Choroid plexus epithelial cell (primary cell): ENCODE results near the gene CAPSL.
"Not testable (repeated sequence)": the region's sequence is repeated elsewhere in the genome, so short reads cannot be mapped to it uniquely, and the experiment has no call there.

Experiments
- DNase-seq: peaks from one replicate; pipeline ENCODE4 v3.0.0-alpha.2; 2010; ENCODE audit warnings: low read depth
- H3K4me3 ChIP-seq: 2 replicates; pipeline ENCODE4 v1.5.1; 2011; ENCODE audit warnings: low read depth, mild to moderate bottlenecking, control low read depth, low read length, moderate library complexity
- CTCF ChIP-seq: conservative IDR thresholded peaks from 2 replicates; pipeline ENCODE4 v1.5.1; 2011; ENCODE audit warnings: low read depth, mild to moderate bottlenecking, control low read depth, inconsistent platforms, low read length, moderate library complexity

The CAPSL gene

GRCh38 chr5:35862126-35862525 is 76.3 kb downstream of the CAPSL start:
- no peak overlapping the region for H3K4me3 ChIP-seq
- TF ChIP-seq CTCF, result no peak
- no peak for DNase-seq

- no peak overlapping the region for H3K4me3 ChIP-seq
- TF ChIP-seq CTCF, result no peak
- no peak for DNase-seq
These were observed 76.7 kb downstream of the CAPSL start for GRCh38 chr5:35861718-35862117.

- TF ChIP-seq CTCF, result no peak
- H3K4me3 ChIP-seq, result no peak overlapping the region
- DNase-seq, result peak; percentile 31
These were observed 77.7 kb downstream of the CAPSL start for GRCh38 chr5:35860686-35861085.

- DNase-seq, result peak; percentile 5
- H3K4me3 ChIP-seq, result no peak overlapping the region
- no peak for TF ChIP-seq CTCF
These were observed 79.2 kb downstream of the CAPSL start for GRCh38 chr5:35859101-35859661.

- no peak overlapping the region for H3K4me3 ChIP-seq
- peak; percentile 60 for DNase-seq
- no peak for TF ChIP-seq CTCF
These were observed 80.7 kb downstream of the CAPSL start for GRCh38 chr5:35857606-35858205.

- no peak within 1 kb of the TSS for H3K4me3 ChIP-seq
- peak; percentile 67 for DNase-seq
- no peak for TF ChIP-seq CTCF
These were observed 81.6 kb downstream of the CAPSL start, which contains the start of gene IL7R for GRCh38 chr5:35856765-35857351. TSS of gene IL7R (plus strand) at chr5:35856891. CDS start at chr5:35856978, 87 bp downstream.

GRCh38 chr5:35856186-35856764 is 82.1 kb downstream of the CAPSL start:
- H3K4me3 ChIP-seq, DNase-seq: not testable (repeated sequence)
